WTC11 (cell line): ENCODE results near the gene KNDC1.

Experiments used
- ATF6 ChIP-seq: sonication (generic); formaldehyde crosslinking; IDR thresholded peaks from 2 replicates; pipeline ENCODE4 v1.8.1; 2023; ENCODE audit warnings: mild to moderate bottlenecking, missing genetic modification reagents
- CREB1 ChIP-seq: sonication (generic); formaldehyde crosslinking; IDR thresholded peaks from 2 replicates; pipeline ENCODE4 v1.8.0; 2023; ENCODE audit warnings: mild to moderate bottlenecking, missing genetic modification reagents
- CREM ChIP-seq: sonication (generic); formaldehyde crosslinking; IDR thresholded peaks from 2 replicates; pipeline ENCODE4 v1.8.1; 2022; ENCODE audit warnings: mild to moderate bottlenecking, missing genetic modification reagents, moderate library complexity
- EMX1 ChIP-seq: fragments of 250-450 bp; sonication (Bioruptor Pico); IDR thresholded peaks from 2 replicates; pipeline ENCODE4 v1.8.0; 2021; ENCODE audit warnings: mild to moderate bottlenecking
- ETV6 ChIP-seq: sonication (generic); formaldehyde crosslinking; IDR thresholded peaks from 2 replicates; pipeline ENCODE4 v1.8.1; 2022; ENCODE audit warnings: mild to moderate bottlenecking, missing genetic modification reagents
- FOXK1 ChIP-seq: sonication (generic); formaldehyde crosslinking; IDR thresholded peaks from 2 replicates; pipeline ENCODE4 v1.8.0; 2022; ENCODE audit warnings: mild to moderate bottlenecking, moderate library complexity, missing genetic modification reagents
- JUN ChIP-seq: sonication (generic); formaldehyde crosslinking; IDR thresholded peaks from 2 replicates; pipeline ENCODE4 v1.8.0; 2023; ENCODE audit warnings: mild to moderate bottlenecking, missing genetic modification reagents
- MAX ChIP-seq: sonication (generic); formaldehyde crosslinking; IDR thresholded peaks from 2 replicates; pipeline ENCODE4 v1.8.0; 2022; ENCODE audit warnings: mild to moderate bottlenecking, missing genetic modification reagents
- NFYB ChIP-seq: sonication (generic); formaldehyde crosslinking; conservative IDR thresholded peaks from 2 replicates; pipeline ENCODE4 v1.8.0; 2022; ENCODE audit warnings: low read depth, missing genetic modification reagents
- SP1 ChIP-seq: sonication (generic); formaldehyde crosslinking; conservative IDR thresholded peaks from 2 replicates; pipeline ENCODE4 v1.8.1; 2022; ENCODE audit warnings: missing genetic modification reagents
- TCF7 ChIP-seq: sonication (generic); formaldehyde crosslinking; IDR thresholded peaks from 2 replicates; pipeline ENCODE4 v1.8.0; 2022; ENCODE audit warnings: mild to moderate bottlenecking, low read depth, missing genetic modification reagents, moderate library complexity
- ZNF512 ChIP-seq: sonication (generic); formaldehyde crosslinking; IDR thresholded peaks from 2 replicates; pipeline ENCODE4 v1.8.1; 2022; ENCODE audit warnings: missing genetic modification reagents, borderline replicate concordance
- TF ChIP-seq, protein P1 (sequence below): fragments of 200-600 bp; IDR thresholded peaks from 2 replicates; pipeline ENCODE4 v1.8.0; 2022; ENCODE audit warnings: antibody characterized with exemption
- TF ChIP-seq, protein P2 (sequence below): sonication (generic); formaldehyde crosslinking; IDR thresholded peaks from 2 replicates; pipeline ENCODE4 v1.8.0; 2022; ENCODE audit warnings: mild to moderate bottlenecking, missing genetic modification reagents

GRCh38 chr10:133271521-133272300 is 111.7 kb downstream of the KNDC1 start:
- TF ChIP-seq, protein P1, sequence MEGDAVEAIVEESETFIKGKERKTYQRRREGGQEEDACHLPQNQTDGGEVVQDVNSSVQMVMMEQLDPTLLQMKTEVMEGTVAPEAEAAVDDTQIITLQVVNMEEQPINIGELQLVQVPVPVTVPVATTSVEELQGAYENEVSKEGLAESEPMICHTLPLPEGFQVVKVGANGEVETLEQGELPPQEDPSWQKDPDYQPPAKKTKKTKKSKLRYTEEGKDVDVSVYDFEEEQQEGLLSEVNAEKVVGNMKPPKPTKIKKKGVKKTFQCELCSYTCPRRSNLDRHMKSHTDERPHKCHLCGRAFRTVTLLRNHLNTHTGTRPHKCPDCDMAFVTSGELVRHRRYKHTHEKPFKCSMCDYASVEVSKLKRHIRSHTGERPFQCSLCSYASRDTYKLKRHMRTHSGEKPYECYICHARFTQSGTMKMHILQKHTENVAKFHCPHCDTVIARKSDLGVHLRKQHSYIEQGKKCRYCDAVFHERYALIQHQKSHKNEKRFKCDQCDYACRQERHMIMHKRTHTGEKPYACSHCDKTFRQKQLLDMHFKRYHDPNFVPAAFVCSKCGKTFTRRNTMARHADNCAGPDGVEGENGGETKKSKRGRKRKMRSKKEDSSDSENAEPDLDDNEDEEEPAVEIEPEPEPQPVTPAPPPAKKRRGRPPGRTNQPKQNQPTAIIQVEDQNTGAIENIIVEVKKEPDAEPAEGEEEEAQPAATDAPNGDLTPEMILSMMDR, result no peak
- no peak for TF ChIP-seq ZNF512 (CRISPR knock-in tag)
- TF ChIP-seq EMX1 (CRISPR knock-in tag), result no peak
- TF ChIP-seq, protein P2, sequence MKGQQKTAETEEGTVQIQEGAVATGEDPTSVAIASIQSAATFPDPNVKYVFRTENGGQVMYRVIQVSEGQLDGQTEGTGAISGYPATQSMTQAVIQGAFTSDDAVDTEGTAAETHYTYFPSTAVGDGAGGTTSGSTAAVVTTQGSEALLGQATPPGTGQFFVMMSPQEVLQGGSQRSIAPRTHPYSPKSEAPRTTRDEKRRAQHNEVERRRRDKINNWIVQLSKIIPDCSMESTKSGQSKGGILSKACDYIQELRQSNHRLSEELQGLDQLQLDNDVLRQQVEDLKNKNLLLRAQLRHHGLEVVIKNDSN (CRISPR knock-in tag), result no peak
- no peak for TF ChIP-seq TCF7 (CRISPR knock-in tag)
- TF ChIP-seq NFYB (CRISPR knock-in tag), result no peak
- no peak for TF ChIP-seq CREM (CRISPR knock-in tag)
- TF ChIP-seq ETV6, result no peak
- no peak for TF ChIP-seq SP1 (CRISPR knock-in tag)
- no peak for TF ChIP-seq ATF6 (CRISPR knock-in tag)
- no peak for TF ChIP-seq JUN (CRISPR knock-in tag)
- TF ChIP-seq MAX, result no peak
- no peak for TF ChIP-seq FOXK1
- TF ChIP-seq CREB1, result no peak
